HepG2 (cell line): ENCODE measurements around the gene IRS1. TPM values are rescaled to one million over a fixed set of nuclear protein-coding genes. Genes with fewer than 3 reads are reported as not detected.

Experiments used
- ATAC-seq: fragments of 200-7000 bp; cut with Tn5 transposase; 3 replicates; pipeline ENCODE4 v1.9.1; 2020; ENCODE audit warnings: mild to moderate bottlenecking, moderate library complexity
- BruUV-seq: library from RNA; stranded (reverse); fragments of 400-500 nt; replicated peaks from 2 replicates; lab custom pipeline; 2021; lab: Mats Ljungman, UMichigan
- CTCF ChIA-PET: fragments of 300-600 bp; formaldehyde crosslinking; extraction: SDS; loops from one replicate; lab custom pipeline; 2021; ENCODE audit warnings: low total read pairs, inconsistent platforms, low intra/inter-chr PET ratio; lab: Yijun Ruan, JAX
- POLR2A ChIA-PET: fragments of 350-600 bp; sonication (Branson Sonifier 250); formaldehyde crosslinking; loops from one replicate; lab custom pipeline; 2020; ENCODE audit warnings: antibody characterized with exemption, inconsistent platforms; lab: Yijun Ruan, JAX
- DNase-seq: peaks from one replicate; pipeline ENCODE4 v3.0.0-alpha.2; 2015; ENCODE audit warnings: low spot score
- FAIRE-seq: peaks from 3 replicates; lab custom pipeline; 2011; peaks lifted over from hg19 to GRCh38; lab: Jason Lieb, UNC
- H2AFZ ChIP-seq: one replicate; pipeline ENCODE4 v1.6.1; 2011; ENCODE audit warnings: low read length, inconsistent platforms
- H3K27ac ChIP-seq: fragments of 300-600 bp; 3 replicates; pipeline ENCODE4 v1.8.0; 2011; ENCODE audit warnings: mixed run types, mild to moderate bottlenecking, mixed read lengths, low read length, inconsistent platforms; ENCODE audit not compliant: insufficient read depth; ENCODE audit errors: extremely low read length
- H3K27me3 ChIP-seq, 2 experiments: fragments of 200-600 bp in 1 of 2; 2 replicates in 1 of 2; 3 replicates in 1 of 2; pipeline versions ENCODE4 v1.6.0 to v1.8.0; 2011; ENCODE audit warnings: low read length in 2 of 2, mild to moderate bottlenecking in 2 of 2, moderate library complexity in 2 of 2, inconsistent platforms in 1 of 2; ENCODE audit not compliant: insufficient read depth in 2 of 2, control insufficient read depth in 1 of 2
- H3K36me3 ChIP-seq, 2 experiments: fragments of 200-600 bp in 1 of 2; replicated peaks in 1 of 2; 2 replicates in 1 of 2; 3 replicates in 1 of 2; pipeline versions ENCODE4 v1.5.1 to v1.8.0; 2011; ENCODE audit warnings: low read length in 2 of 2, inconsistent platforms in 1 of 2; ENCODE audit not compliant: insufficient read depth in 2 of 2, control insufficient read depth in 1 of 2
- H3K4me1 ChIP-seq: 2 replicates; pipeline ENCODE4 v1.5.1; 2012; ENCODE audit warnings: low read length, inconsistent platforms; ENCODE audit not compliant: insufficient read depth
- H3K4me2 ChIP-seq: 2 replicates; pipeline ENCODE4 v1.6.0; 2011; ENCODE audit warnings: low read depth, low read length, inconsistent platforms
- H3K4me3 ChIP-seq, 3 experiments: fragments of 200-600 bp in 1 of 3; sonication (generic), shearing (Covaris generic) in 1 of 3; replicated peaks in 1 of 3; 2 replicates each; pipeline ENCODE4 v1.5.1; 2011 to 2016; ENCODE audit warnings: low read length in 3 of 3, inconsistent platforms in 2 of 3, low read depth in 2 of 3, mild to moderate bottlenecking in 2 of 3, control low read depth in 1 of 3, mixed read lengths in 1 of 3; ENCODE audit not compliant: insufficient read depth in 1 of 3
- H3K79me2 ChIP-seq: one replicate; pipeline ENCODE4 v1.6.1; 2011; ENCODE audit warnings: low read length, inconsistent platforms; ENCODE audit not compliant: insufficient read depth
- H3K9ac ChIP-seq: 2 replicates; pipeline ENCODE4 v1.6.0; 2011; ENCODE audit warnings: mild to moderate bottlenecking, low read depth, low read length, inconsistent platforms; ENCODE audit not compliant: insufficient read depth
- H3K9me3 ChIP-seq: 2 replicates; pipeline ENCODE4 v1.5.1; 2012; ENCODE audit warnings: mild to moderate bottlenecking, low read length
- H4K20me1 ChIP-seq: 2 replicates; pipeline ENCODE4 v1.6.0; 2011; ENCODE audit warnings: inconsistent platforms, mild to moderate bottlenecking, low read length, moderate library complexity; ENCODE audit not compliant: insufficient read depth
- AFF4 ChIP-seq: sonication (generic); formaldehyde crosslinking; IDR thresholded peaks from 2 replicates; pipeline ENCODE4 v1.4.0; 2020; ENCODE audit warnings: missing genetic modification reagents
- EP300 ChIP-seq, 3 experiments: sonication (generic) in 1 of 3; formaldehyde crosslinking in 1 of 3; IDR thresholded peaks; 2 replicates each; pipeline versions ENCODE4 v1.5.1 to v1.6.1; 2011 to 2020; ENCODE audit warnings: low read depth in 2 of 3, low read length in 2 of 3, borderline replicate concordance in 1 of 3, improper control_type of control experiment in 1 of 3, mild to moderate bottlenecking in 1 of 3, missing genetic modification reagents in 1 of 3, moderate library complexity in 1 of 3
- ISL2 ChIP-seq: sonication (generic); formaldehyde crosslinking; IDR thresholded peaks from 2 replicates; pipeline ENCODE4 v1.5.0; 2020; ENCODE audit warnings: missing genetic modification reagents
- MAX ChIP-seq: IDR thresholded peaks from 2 replicates; pipeline ENCODE4 v1.6.1; 2012; ENCODE audit warnings: inconsistent platforms
- PRPF4 ChIP-seq: fragments of 200-400 bp; formaldehyde crosslinking; IDR thresholded peaks from 2 replicates; pipeline ENCODE4 v1.6.1; 2016; ENCODE audit warnings: low read length, low read depth; ENCODE audit not compliant: poor library complexity, severe bottlenecking
- SNAPC2 ChIP-seq: sonication (generic); formaldehyde crosslinking; IDR thresholded peaks from 2 replicates; pipeline ENCODE4 v1.8.1; 2022; ENCODE audit warnings: mild to moderate bottlenecking, missing genetic modification reagents
- WIZ ChIP-seq: sonication (generic); formaldehyde crosslinking; IDR thresholded peaks from 2 replicates; pipeline ENCODE4 v1.5.1; 2020; ENCODE audit warnings: mild to moderate bottlenecking, missing genetic modification reagents
- ZBTB49 ChIP-seq: sonication (generic); formaldehyde crosslinking; IDR thresholded peaks from 2 replicates; pipeline ENCODE4 v1.4.0; 2020; ENCODE audit warnings: missing genetic modification reagents, borderline replicate concordance
- ZFP1 ChIP-seq: IDR thresholded peaks from 2 replicates; pipeline ENCODE4 v1.6.1; 2016
- ZMYM4 ChIP-seq: sonication (generic); formaldehyde crosslinking; IDR thresholded peaks from 2 replicates; pipeline ENCODE4 v1.8.1; 2023; ENCODE audit warnings: mild to moderate bottlenecking, missing genetic modification reagents
- ZNF292 ChIP-seq: sonication (generic); formaldehyde crosslinking; IDR thresholded peaks from 2 replicates; pipeline ENCODE4 v1.8.1; 2022; ENCODE audit warnings: mild to moderate bottlenecking, low read depth, missing genetic modification reagents, borderline replicate concordance
- ZNF749 ChIP-seq: sonication (generic); formaldehyde crosslinking; IDR thresholded peaks from 2 replicates; pipeline ENCODE4 v1.8.0; 2022; ENCODE audit warnings: mild to moderate bottlenecking, missing genetic modification reagents, moderate library complexity, borderline replicate concordance
- WGBS: methylation state at CpG from one replicate; pipeline ENCODE4 v1.1.6; 2017; ENCODE audit warnings: low lambda C conversion rate; 5-methylcytosine and 5-hydroxymethylcytosine counted together
- in situ Hi-C: cut with HindIII; loops from 2 replicates; pipeline ENCODE4 v1.10.0; 2017; ENCODE audit warnings: low pct_unique_long_range_greater_than_20kb; ENCODE audit not compliant: extremely low pct_ligation_motif_present
- intact Hi-C: fragments of 100-400 bp; cut with micrococcal nuclease; formaldehyde crosslinking; loops from one replicate; pipeline ENCODE4 v1.10.0; 2022; ENCODE audit not compliant: unreplicated experiment
- polyA plus RNA-seq, 8 experiments: library from polyadenylated mRNA; depleted of rRNA in 3 of 8; stranded (reverse) in 7 of 8; unstranded in 1 of 8; fragments of >200 nt; fragmentation: Illumina TruSeq in 4 of 8; extraction: Trizol in 4 of 8; gene quantifications; 2 replicates each; pipeline versions ENCODE4 v1.2.1 to v1.2.3, GENCODE V29; 2011 to 2016; ENCODE audit warnings: low read depth in 4 of 8, missing spikeins in 1 of 8, mixed read lengths in 1 of 8; ENCODE audit not compliant: insufficient read depth in 1 of 8
- total RNA-seq, 5 experiments: library from RNA; depleted of rRNA; stranded (reverse); fragments of >200 nt; fragmentation: Illumina TruSeq; extraction: Trizol; gene quantifications; 2 replicates each; pipeline ENCODE4 v1.2.3, GENCODE V29; 2016; ENCODE audit warnings: low read depth in 1 of 5

IRS1 gene
- total and polyA plus RNA-seq, 2 of the 13 experiments (the other 11 are each of a cell fraction or from before 2014, with no cell fraction given): 8.7 to 9.0 TPM

- H3K4me2 ChIP-seq: peak overlapping the region; percentile 68
- peak; percentile 81 for ATAC-seq
- H4K20me1 ChIP-seq: no peaks in the 10 kb centered on the region
- H3K9ac ChIP-seq: peak overlapping the region; percentile 38; the same call in 1 of the 2 replicates
- WGBS: 9% methylated on average over 6 of the region's 6 CpGs
- peak overlapping the region in 1 of 3 experiments; percentile 33; a peak in 1 of 6 replicates for H3K4me3 ChIP-seq
- intact Hi-C loops (loop anchor here (1.0 to 10.0 kb wide), 2 partner anchors 61 to 84 kb away; no protein-coding TSS in a partner anchor), in situ Hi-C loops (loop anchor here (10.0 kb wide), 1 partner anchor 56 kb away; the partner anchor contains the start of gene IRS1)
- no TSS peak for BruUV-seq
- peak overlapping the region; percentile 66 for H3K27ac ChIP-seq
- H3K36me3 ChIP-seq: peaks cover 0 to 6% of the 10 kb centered on the region in 2 experiments; a peak in 2 of 5 replicates
- peak; percentile 79 for DNase-seq
- peak; percentile 59 for FAIRE-seq
- CTCF ChIA-PET: no interaction called here
- no peaks in the 10 kb centered on the region for H3K9me3 ChIP-seq
- no peaks in the 10 kb centered on the region for H3K27me3 ChIP-seq
- peak overlapping the region; percentile 38 for H2AFZ ChIP-seq
- peaks cover 60% of the 10 kb centered on the region for H3K4me1 ChIP-seq
- POLR2A ChIA-PET: interaction anchor here (0.6 to 2.9 kb wide), 6 partner anchors 12 to 624 kb away, joined by 3 to 29 read pairs (median 6); partner anchors contain the start of gene IRS1
- peaks cover 3% of the 10 kb centered on the region for H3K79me2 ChIP-seq
- TF ChIP-seq SNAPC2 (CRISPR knock-in tag) (no peak), ZNF749 (CRISPR knock-in tag) (no peak), WIZ (0 out of 2 replicates have a peak, but pooled peaks have one; percentile 62), ISL2 (CRISPR knock-in tag) (0 out of 2 replicates have a peak, but pooled peaks have one; percentile 23), EP300 (IDR thresholded peaks at IDR 0.05; ENCODE audit: low read depth in 2 of 2, low read length in 2 of 2) (peak in 1 of 2 experiments; percentile 50; a peak in 2 of 4 replicates), EP300 (CRISPR knock-in tag; IDR thresholded peaks at IDR 0.05; ENCODE audit: borderline replicate concordance) (no peak), ZBTB49 (0 out of 2 replicates have a peak, but pooled peaks have one; percentile 41), AFF4 (CRISPR knock-in tag) (0 out of 2 replicates have a peak, but pooled peaks have one; percentile 39), ZNF292 (CRISPR knock-in tag) (peak; percentile 15; the same call in 1 of the 2 replicates), PRPF4 (no peak), ZFP1 (CRISPR knock-in tag) (peak; percentile 92; the same call in 1 of the 2 replicates), MAX (peak; percentile 43; the same call in 1 of the 2 replicates), ZMYM4 (CRISPR knock-in tag) (peak; percentile 51; the same call in 1 of the 2 replicates)
Observed at GRCh38 chr2:226738821-226739544, 60.6 kb downstream of the IRS1 start.
